Right renal pelvis (tissue), 4 donors: Measurements from ENCODE around the gene SLC5A4. TPM values are rescaled to one million over a fixed set of nuclear protein-coding genes. Genes with fewer than 3 reads are reported as not detected.
A peak's percentile ranks its signal among the peaks of the same experiment; 100 is the strongest.
"Not testable (repeated sequence)": the region's sequence is repeated elsewhere in the genome, so short reads cannot be mapped to it uniquely, and the experiment has no call there.

Source experiments
- DNase-seq, 4 donors: peaks; one replicate each; pipeline ENCODE4 v3.0.0-alpha.2; 2013; ENCODE audit warnings: low read depth in 4 of 4, low spot score in 3 of 4, missing footprints in 1 of 4
- polyA plus RNA-seq, 4 donors: library from polyadenylated mRNA; unstranded; fragments of 120-200 nt; gene quantifications; one replicate each; pipeline ENCODE4 v1.2.1, GENCODE V29; 2013; ENCODE audit not compliant: insufficient read length in 4 of 4

Gene SLC5A4
- polyA plus RNA-seq, 4 donors: 0.73 to 2.3 (median 0.98) TPM

DNA sequence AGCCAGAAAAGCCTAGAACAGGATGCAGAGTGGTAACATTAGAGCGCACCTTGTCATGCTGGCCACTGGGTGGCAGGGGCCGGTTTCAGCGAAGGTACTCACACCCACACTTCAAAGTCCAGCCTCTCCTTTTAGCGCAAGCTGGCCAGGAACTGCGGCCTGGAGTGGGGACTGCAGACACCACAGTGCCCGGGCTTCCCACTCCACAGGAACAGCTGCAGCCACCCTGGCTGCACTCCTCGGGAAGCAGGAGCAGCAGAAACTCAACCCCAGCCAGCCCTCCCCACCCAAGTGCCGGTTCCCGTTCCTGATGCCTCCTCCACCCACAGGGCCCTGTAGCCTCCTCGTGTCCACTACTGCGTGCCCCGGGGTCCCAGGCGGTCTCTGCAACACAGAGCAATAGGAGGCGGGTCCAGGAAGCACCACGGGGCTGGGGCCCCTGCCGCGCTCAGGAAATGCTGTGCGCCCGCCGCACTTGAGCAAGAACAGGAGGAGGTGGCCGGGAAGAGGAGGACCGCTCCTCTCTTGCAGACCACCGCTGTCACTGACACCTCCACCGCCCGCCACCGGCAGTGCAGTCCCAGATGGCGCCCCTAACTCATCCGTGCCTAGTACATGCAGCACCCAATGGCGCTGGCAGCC lies 52.5 kb downstream of the SLC5A4 start:
- DNase-seq: peak; percentile 28 to 46 (median 38)

DNA sequence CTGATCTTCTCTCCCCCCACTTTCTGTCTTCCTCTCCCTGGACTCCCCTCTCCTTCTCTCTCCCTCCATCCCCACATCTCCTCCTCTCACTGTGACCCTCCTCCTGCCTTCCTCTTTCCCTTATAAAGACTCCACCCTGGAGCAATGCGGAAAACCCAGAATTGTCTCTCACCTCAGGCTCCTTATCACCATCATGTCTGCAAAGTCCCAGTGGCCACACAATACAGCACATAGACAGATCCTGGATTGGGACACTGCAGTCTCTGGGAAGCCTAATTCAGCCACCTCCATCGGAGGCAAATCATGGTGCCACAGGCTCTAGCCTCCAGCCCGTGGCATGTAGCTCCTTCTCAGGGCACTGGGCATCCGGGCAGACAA lies 53.0 kb downstream of the SLC5A4 start:
- no peak for DNase-seq

DNA sequence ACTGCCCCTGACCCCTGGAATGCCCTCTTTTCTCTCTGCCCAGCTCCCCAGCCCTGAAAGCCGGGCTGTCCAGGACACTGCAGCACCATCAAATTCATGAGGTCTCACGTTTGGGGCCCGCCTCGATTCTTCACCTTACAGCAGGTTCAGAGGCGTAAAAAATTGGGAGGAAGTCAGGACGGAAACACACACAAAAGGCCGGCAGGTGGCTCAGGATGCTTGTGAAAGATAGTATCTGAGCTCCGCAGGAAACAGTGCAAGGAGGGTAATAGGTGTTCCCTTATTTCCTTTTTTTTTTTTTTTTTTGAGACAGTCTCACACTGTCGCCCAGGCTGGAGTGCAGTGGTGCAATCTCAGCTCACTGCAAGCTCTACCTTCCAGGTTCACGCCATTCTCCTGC lies 54.4 kb downstream of the SLC5A4 start:
- no peak for DNase-seq

DNA sequence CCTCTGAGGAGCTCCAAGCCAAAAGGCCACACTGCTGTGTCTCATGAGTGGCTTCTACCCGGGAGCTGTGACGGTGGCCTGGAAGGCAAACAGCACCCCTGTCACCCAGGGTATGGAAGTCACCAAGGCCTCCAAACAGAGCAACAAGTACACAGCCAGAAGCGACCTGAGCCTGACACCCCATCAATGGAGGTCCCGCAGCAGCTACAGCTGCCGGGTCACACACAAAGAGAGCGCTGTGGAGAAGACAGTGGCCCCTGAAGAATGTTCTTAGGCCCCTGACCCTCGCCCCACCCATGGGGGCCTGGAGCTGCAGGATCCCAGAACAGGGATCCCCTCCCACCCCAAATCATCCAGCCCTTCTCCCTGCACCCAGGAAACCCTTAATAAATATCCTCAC lies 55.2 kb downstream of the SLC5A4 start:
- DNase-seq: no peak

DNA sequence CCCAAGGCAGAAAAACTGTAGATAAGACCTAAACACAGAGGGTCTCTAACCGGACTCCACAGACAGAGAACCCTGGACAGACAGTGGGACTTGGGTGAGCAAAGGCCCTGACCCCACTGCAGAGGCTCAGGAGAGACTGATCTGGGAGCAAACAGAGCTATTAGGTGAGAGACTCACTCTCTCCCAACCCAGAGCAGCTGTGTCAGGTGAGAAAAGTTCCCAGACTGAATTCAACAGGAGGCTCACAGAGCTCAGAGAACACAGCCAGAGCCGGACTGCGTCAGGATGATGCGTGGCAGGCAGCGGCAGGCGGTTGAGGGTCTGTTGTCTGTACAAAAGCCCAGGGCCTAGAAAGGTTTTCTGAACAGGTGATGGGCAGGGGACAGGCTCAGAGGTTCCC lies 55.8 kb downstream of the SLC5A4 start:
- DNase-seq: no peak

DNA sequence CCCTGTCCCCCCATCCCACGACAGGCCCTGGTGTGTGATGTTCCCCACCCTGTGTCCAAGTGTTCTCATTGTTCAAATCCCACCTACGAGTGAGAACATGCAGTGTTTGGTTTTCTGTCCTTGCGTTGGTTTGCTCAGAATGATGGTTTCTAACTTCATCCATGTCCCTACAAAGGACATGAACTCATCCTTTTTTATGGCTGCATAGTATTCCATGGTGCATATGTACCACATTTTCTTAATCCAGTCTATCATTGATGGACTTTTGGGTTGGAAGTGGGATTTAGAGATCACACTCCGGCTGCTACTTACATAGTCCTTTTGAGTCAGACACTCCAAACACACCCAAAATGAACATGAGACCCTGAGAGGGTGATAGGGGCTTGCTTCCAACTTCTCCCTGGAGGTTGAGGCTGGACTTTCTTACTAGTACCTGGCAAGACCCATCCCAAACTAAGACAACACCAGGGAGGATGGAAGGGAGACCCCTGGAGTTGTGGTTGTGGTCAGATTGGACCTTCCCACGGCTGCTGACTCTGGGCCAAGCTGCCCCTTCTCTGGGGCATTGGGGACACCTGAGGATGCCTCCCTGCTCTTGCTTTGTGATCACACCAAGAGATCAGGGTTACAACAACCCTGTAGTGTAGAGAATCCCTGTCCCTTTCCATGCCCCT lies 57.5 kb downstream of the SLC5A4 start:
- not testable (repeated sequence) for DNase-seq

DNA sequence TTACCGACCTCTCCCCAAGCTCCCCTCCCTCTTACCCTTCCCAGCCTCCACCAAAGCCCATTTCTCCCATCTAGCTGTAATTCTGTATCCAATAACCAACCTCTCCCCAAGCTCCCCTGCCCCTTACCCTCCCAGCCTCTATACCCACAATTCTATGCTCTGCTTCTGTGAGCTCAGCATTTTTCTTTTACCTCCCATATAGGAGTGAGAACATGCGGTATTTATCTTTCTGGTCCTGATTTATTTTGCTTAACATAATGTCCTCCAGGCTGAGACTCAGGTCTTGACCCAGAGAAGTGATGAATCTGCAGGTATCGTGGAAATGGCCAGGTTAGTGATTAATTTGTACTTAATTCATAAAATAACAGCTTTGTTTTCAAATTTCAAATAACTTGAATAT lies 59.2 kb downstream of the SLC5A4 start:
- DNase-seq: not testable (repeated sequence)

DNA sequence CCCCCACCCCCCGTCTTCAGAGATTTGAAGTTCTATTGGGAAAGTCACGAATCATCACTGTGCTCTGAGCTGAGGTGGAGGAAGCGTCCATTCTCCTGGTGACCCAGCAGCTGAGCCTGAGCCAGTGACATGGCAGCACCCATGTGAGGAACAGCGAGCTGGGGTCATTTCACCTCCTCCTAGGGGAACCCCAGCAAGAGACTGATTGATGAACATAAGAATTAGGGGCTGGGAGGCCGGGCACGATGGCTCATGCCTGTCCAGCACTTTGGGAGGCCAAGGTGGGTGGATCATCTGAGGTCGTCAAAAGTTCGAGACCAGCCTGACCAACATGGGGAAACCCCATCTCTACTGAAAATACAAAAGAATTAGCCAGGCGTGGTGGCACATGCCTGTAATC lies 61.8 kb downstream of the SLC5A4 start:
- not testable (repeated sequence) for DNase-seq

DNA sequence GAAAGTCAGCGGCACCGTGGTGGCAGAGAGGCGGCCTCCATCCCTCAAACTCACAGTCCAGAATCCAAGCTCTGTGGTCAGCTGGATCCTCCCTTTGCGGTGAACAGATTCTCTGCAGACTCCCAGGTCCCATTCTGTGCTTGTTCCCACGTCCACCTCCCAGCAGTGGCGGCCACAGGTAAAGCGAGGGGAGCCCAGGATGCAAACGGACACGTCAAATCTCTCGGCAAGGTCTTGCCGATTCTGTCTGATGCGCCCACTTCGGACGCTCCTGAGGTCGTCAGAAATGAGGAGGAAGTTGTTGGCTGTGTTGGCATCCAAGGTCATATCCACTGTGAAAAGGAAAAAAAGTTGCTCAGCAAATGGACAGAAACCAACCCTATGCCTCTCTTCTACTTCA lies 64.1 kb downstream of the SLC5A4 start:
- DNase-seq: not testable (repeated sequence)

DNA sequence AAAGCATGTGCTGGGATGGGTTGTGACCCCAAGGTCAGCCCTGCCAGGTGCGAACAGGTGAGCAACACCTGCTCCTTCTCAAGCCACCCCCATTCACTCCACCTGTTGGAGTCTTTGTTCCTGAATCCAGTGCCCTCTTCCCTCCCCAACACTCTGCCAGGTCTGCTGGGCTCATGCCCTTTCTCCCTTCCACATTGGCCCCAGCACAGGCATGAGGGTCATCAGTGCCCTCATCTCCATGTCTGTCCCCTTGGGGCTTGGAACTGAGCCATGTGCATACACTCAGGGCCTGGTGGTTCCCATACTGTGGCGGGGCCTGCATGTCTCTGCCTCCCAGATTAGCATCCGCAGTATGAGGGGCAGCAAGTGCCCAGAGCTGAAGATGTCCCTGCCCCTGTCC lies 69.3 kb downstream of the SLC5A4 start:
- DNase-seq: no peak

DNA sequence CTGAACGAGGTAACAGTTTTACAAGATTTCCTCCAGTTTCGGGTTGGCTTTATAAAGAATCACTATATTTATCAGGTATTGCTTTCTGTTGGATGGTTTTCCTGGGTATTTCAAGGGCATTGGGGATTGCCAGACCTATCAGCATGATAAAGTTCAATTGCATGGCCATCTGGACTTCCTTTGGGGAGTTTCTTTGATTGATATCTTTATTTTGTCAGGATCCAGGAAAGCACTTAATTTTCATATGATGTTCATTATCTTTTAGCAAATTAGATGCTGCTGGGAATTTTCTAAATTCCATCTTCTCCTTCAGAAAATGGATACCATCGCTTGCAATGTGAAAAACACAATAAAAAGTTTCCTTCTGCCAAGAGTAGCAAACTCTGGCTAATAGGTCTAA lies 71.5 kb downstream of the SLC5A4 start:
- no peak for DNase-seq

DNA sequence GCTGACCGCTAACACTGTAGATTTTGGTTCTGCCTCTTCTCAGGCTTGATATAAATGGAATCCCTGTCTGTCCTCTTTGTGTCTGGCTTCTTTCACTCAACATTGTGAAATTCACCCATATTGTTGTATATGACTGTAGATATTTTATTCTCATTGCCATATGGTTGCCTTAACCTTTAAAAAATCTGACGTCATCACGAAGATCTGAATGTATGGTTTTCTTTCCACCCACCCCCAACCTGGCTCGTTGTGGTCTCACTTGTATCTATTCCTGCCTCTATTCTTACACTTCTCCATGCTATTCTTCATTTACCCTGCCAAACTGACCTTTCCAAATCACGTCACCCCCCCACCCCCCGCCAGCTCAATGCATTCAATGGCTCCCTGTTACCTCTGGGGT lies 74.1 kb downstream of the SLC5A4 start:
- DNase-seq: no peak

DNA sequence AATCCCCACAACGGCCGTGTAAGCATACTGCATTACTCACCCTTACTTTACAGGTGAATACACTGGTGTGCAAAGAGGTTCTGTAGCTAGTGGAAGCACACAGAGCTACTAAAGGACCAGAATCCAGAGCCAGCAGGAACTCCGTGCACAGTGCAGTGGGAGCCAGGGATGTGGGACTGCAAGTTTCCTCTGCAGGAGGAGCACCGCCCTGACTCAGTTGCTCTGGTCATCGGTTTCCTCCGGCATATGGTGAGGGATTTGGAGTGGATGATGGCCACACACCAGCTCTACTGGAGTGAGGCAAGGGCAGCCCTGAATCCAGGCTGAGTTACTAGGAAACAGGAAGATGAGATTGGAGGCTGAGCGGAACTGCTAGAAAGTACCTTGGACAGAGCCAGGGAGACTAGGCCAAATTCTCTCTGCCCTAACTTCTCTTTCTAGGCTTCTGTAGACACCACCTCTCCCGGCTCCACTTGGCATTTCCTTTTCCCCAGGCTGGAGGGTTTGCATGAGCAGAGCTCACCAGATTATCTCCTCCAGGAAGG lies 77.9 kb downstream of the SLC5A4 start:
- no peak for DNase-seq

DNA sequence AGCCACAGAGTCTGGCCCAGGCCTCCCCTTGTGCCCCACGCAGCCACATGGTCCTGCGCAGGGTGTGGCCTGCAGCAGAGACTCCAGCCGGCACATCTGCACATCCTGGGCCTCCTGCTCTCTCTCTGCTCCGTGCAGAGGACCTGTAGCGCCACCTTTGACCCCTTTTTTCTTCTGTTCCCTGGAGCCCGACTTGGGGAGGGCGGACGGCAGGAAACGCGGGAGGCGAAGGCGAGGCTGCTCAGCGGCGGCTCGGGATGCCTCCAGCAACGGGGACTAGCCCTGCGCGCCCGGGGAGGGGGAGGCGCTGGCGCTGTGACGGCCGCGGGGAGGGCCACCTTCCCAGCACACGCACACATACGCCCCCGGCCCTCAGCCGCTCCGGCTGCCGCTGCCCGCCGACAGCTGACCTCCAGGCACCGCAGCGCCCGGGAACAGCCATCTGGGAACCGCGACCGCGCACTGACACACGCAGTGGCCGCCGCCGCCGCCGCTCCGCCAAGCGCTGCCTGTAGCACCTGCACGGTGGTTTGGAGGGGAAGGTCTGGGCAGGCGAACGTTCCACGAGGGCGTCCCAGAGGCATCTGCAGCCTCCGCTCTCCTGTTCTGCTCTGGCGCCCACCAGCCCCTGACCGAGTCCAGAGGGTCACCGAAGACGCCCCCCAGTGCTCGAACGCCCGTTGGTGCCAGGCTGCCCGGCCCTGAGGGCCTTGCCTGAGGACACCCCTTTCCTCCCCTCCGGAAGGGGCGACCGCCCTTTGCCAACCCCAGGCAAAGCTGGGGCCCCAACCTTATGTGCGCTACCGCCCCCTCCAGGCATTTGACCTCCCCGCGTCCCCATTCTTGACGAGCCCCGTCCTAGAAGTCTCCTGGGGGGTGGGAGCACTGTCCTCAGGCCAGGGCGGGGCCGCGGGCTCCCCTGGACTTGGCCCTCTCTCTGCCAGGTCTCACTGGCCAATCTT lies 79.2 kb downstream of the SLC5A4 start:
- DNase-seq: no peak

DNA sequence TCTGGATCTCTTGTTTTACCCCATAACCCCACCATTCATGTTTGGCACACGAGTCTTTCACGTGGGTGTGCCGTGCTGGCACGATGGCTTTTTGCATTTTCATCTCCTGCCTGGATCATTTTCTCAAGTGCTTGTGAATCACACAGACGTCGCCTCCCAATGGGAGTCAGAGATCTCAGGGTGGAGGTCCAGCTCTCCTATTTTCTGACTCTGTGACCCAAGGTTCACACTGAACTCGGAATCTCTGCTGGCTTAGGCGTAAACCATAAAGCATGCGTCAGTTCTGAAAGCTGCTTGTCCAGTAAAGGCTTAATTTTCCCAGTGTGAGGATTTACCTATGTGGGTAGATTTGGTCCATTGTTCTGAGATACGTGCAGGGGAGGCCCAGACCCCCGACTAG lies 80.0 kb downstream of the SLC5A4 start:
- no peak for DNase-seq

Other genes starting within 250 kb of the SLC5A4 start
- gene SLC5A1, start 212.1 kb downstream of the SLC5A4 start, polyA plus RNA-seq: 1 to 10 TPM in 1 of 4 donors, under 1 TPM in 3; 0.34 to 1.3 (median 0.52) TPM
- not detected for gene C22orf42, start 96.0 kb downstream of the SLC5A4 start, polyA plus RNA-seq
- gene RFPL2, start 50.3 kb downstream of the SLC5A4 start, polyA plus RNA-seq: under 1 TPM; 0.17 to 0.60 (median 0.37) TPM
- gene RFPL3, start 102.5 kb upstream of the SLC5A4 start, polyA plus RNA-seq: under 1 TPM in 1 of 4 donors, not detected in 3; 0.21 TPM
- gene RTCB, start 156.9 kb upstream of the SLC5A4 start, polyA plus RNA-seq: 100 to 1,000 TPM; 101 to 107 (median 103) TPM
- gene BPIFC, start 209.1 kb upstream of the SLC5A4 start, polyA plus RNA-seq: not detected
- 100 to 1,000 TPM; 114 to 131 (median 125) TPM for gene FBXO7, start 219.5 kb upstream of the SLC5A4 start, polyA plus RNA-seq